Globus pallidus (tissue), 1 donor: Measurements from ENCODE around the gene LMAN2.
"Not testable (repeated sequence)": the region's sequence is repeated elsewhere in the genome, so short reads cannot be mapped to it uniquely, and the experiment has no call there.

Experiments used
- DNase-seq: peaks from one replicate; pipeline ENCODE4 v3.0.0-alpha.2; 2015; ENCODE audit warnings: low spot score

Gene LMAN2

DNA sequence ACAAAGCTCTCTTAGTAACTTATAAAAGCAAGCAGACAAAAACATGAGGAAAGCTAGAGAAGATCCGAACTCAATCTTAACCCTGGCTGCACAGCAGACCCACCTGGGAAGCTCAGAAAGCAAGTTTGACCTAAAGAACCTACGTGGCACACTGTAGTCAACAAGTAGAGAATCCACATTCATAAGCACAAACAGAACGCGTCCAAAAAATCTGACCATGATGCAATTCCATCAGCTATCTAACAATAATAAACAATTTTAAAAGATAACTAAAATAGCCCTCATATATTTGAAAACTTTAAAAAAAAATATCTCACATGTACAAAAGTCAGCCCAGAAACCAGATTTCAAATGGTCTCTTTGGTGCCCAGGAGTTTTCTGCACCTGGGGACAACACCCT is 4.6 kb downstream of the LMAN2 start:
- no peak for DNase-seq

DNA sequence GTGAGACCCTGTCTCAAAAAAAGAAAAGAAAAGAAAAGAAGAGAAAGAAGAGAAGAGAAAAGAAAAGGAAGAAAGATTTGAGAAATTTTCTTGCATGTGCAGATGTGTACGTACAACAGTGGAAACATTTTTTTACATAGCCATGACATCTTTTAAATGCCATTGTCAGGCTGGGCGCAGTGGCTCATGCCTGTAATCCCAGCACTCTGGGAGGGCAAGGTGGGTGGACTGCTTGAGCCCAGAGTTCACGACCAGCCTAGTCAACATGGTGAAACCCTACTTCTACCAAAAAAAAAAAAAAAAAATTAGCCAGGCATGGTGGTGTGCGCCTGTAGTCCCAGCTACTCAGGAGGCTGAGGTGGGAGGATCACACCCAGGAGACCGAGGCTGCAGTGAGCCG is 6.6 kb downstream of the LMAN2 start:
- no peak for DNase-seq

DNA sequence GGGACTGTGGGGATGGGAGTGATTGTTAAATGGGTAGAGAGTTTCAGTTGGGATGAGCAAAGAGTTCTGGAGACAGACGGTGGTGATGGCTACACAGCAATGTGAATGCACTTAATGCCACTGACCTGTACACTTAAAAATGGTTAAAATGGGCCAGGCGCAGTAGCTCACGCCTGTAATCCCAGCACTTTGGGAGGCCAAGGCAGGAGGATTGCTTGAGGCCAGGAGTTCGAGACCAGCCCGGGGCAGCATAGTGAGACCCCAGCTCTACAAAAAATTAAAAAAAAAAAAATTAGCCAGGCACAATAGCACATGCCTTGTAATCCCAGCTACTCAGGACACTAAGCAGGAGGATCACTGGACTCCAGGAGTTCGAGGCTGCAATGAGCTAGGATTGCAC is 7.7 kb downstream of the LMAN2 start:
- no peak for DNase-seq

DNA sequence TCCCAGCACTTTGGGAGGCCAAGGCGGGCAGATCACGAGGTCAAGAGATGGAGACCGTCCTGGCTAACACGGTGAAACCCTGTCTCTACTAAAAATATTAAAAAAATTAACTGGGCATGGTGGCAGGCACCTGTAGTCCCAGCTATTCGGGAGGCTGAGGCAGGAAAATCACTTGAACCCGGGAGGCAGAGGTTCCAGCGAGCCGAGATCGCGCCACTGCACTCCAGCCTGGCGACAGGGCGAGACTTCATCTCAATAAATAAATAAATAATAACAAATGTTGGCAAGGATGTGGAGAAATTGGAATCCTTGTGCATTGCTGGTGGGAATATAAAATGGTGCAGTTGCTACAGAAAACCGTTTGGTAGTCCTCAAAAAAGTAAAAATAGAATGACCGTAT is 8.5 kb downstream of the LMAN2 start:
- not testable (repeated sequence) for DNase-seq

DNA sequence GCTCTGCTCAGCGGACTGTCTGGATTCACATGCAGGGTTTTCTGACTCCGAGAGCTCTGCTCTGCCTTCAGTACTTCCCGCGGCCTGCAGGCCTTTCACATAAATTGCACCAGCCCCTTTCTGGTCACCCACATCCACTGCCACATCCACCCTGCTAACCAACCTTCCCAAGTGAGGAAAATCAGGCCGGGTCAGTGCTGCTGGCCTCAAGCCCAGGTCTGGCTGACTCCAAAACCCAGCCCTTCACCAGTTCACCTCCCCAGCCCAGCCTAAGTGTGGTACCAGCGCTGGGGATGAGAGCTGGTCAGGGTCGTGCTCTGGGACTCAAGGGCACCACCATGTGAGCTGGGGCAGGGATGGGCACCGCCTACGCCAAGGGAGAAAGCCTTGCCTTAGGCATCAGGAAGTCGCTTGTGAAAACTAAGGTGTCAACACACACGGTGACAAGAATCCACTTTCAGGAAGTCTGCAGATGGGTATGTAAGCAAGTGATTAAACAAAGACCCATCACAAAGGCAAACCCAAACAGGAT is 12.3 kb downstream of the LMAN2 start:
- no peak for DNase-seq

DNA sequence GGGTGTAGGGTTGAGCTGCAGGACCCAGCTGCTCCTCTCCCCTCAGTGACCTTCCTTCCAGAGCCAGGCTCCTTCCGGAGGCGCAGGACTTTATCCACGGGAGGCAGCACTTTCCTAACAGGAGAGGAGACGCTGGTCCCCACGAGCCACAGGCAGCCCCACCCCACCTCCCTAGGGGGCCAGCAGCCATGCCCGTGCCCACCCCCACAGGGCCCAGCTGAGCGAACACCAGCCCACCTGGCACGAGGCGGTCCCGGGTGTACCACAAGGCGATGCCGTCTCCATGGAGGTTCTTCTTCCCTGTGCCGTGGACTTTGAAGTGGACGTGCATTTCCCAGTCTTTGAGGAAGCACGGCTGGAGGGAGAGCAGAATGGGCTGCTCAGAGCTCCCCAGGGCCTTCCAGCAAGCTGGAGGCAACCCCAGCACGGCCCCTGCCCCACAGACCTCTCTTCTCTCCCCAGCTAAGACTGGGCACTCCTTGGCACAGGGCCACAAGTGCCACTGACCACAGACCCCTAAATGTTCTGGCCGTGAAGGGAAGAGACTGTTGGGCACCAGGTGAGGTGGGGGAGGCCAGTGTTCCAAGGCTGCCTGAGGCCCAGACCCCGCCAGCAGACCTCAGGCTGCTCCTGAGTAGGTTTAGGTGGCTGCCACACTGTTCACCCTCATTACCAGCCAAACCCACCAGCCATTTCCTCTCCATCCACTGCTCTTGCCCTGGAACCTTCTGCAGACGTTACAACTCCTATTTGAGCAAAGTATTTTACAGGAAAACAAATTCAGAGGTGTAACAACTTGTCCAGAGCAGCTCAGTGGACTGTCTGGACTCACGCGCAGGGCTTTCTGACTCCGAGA is 13.0 kb downstream of the LMAN2 start:
- no peak for DNase-seq

DNA sequence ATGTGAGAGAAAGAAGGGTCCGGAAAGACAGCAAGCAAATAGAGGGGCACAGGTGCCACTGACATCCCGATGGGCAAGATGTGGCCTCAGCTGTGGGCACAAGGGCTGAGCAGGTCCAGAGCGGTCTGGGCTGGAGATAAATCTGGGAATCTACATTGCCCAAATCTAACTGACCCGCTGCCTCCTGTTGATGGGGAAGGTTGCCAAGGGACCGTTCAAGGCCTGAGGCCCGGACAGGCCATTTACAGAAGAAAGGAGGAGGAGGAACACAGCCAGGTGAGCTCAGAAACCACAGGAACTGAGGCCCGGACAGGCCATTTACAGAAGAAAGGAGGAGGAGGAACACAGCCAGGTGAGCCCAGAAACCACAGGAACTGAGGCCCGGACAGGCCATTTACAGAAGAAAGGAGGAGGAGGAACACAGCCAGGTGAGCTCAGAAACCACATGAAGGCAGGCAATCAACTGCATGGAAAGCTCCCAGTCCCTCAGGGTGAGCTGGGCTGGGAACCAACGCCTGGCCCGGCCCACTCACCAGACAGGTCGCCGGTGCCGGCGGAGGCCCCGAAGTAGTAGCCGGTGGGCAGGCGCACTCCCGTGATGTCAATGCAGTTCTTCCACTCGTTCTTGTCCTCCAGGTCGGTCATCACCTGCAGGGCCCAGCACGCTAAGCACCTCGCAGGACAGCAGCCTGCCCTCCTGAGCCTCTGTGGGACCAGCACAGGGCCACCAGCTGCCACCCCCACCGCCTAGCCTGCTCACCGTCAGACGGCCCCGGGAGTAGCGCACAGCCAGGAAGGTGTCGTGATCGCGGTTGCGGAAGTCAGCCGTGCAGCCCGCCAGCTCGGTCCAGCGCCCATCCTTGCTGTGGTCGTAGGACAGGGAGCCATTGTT is 14.6 kb downstream of the LMAN2 start:
- DNase-seq = no peak

DNA sequence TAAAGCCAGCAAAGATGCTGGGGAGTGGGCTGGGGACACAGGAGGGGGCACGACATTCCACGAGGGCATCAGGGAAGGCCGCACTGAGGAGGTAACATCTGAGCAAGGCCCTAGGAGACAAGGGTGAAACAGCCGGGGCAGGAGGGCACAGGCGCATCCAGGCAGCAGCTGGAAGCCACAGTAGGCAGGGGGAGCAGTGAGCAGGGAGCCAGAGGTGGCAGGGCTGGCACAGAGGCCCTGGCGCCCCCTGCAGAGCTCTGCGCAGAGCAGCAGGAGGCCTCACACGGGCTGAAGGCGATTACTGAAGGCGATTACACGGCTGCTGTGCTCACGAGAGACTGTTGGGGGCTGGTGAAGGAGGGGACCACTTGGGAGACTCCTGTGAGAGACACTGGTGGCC is 15.4 kb downstream of the LMAN2 start:
- no peak for DNase-seq

DNA sequence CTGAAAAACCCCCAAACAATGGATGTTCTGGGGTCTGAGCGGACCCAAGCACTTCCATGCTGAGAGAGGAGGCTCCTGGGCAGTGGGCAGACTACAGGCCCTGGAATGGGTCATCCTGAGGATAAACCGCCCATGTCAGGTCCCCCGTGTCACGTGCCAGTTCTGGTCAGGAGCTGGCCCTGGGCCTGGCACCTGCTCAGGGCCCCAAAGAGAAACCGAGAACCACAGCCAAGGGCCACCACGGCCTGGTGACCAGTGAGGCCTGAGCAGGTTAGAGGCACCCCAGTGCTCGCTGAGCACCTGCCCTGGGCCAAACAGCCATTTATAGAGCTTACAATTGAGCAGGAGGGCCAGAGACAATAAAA is 15.8 kb downstream of the LMAN2 start:
- DNase-seq = no peak

DNA sequence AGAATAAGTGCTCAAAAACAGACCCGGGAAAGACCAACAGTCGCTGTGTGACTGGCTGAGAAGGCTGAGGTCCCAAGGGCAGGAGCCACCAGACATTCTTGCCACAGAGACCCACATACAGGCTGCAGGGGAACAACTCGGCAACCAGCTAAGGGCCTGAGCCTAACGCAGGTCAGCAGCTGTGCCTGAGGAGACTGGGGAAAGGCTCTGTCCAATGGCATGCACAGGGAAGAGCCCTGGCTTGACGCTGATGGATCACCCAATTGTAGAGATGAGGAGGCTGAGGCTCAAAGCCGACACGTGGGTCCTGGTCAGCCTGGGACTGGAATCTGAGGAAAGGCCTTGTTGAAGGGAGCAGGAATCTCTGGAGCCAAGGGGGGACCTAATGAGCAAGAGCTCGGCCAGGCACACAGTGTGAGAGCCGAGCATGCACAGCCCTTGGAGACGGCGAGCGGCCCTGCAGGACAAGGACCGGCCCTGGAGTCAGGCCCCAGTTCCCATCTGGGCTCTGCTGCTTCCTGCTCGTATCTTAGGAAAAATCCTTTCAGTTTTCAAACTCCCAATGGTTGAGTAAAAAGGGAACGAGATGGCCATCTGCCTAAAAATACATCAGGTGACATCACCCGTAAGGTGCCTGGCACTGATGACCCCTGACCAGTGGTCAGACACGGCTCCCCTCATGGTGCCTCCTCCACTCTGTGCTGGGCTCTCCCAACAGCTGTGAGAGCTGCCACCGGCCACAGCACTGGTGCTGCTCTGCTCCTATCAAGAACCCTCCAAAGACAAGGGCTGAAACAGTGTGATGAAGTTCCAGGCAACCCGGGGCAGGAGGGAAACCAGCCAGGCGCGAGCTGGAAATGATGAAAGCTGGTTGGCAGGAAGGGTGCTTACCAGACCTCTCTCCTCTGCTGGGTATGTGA is 16.4 kb downstream of the LMAN2 start:
- DNase-seq = no peak

DNA sequence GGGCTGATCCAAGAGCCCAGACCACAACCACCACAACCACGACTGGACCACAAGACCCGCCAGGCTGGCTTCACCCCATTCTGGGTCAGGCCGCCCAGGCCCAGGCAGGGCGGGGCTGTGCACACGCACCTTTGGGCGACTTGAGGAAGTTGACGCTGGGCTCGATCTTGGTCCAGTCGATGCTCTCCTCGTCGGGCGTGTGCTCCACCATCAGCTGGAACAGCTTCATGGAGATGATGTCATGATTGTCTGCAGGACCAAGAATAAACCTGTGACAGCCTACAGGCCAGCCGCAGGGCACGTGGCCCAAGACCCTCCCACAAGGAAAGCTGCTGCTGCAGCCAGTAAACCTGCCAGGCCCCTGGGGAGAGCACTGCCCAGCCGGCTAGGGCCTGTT is 17.3 kb downstream of the LMAN2 start:
- DNase-seq = no peak

DNA sequence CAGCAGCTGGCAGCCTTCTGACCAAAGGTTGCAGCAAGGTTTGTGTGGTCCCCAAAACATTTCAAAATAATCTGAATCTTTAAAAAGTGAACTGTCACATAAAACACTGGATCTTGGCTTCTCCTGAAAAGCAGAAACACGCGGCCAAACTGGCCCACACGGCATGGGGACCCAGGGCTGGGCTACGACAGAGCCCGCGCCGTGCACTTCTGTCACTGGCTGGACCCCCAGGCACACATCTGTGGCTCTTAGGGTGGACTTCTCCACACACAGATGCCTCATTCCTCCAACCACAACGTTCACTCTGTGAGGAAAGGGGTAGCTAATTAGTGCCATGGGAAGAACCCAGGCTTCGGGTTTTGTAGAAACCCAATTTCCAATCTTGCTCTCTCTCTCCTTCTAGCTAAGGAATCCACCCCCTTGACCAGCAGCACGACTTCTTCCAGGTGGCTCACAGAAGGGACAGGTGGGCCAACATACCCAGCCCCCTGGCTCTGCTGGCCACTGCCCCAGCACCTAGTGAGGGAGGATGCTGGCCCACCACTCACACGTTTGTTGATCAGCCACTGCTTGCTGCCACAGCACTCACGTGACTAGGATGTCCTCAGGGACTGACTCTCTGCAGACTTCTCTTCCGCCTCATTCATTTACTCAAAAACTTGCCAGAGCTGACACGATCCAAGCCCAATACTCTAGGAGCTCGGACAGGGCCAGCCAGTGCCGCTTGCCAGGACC is 17.9 kb downstream of the LMAN2 start:
- no peak for DNase-seq

DNA sequence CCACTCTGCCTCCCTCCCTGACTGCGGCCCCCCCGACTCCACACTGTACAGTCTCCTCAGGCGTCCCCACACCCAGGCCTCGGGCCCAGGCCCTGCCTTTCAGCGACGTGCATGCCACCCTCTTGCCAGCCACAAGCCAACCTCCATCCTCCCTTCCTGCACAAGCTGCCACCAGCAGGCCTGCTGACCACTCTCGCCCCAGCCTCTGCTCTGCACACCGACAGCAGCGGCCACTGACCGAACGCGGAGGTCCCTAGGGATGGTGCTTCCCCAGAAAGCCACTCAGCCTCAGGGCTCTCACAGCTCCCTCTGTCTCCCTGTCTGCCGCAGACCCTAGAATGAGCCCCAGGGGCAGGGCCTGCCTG is 18.6 kb downstream of the LMAN2 start:
- no peak for DNase-seq

DNA sequence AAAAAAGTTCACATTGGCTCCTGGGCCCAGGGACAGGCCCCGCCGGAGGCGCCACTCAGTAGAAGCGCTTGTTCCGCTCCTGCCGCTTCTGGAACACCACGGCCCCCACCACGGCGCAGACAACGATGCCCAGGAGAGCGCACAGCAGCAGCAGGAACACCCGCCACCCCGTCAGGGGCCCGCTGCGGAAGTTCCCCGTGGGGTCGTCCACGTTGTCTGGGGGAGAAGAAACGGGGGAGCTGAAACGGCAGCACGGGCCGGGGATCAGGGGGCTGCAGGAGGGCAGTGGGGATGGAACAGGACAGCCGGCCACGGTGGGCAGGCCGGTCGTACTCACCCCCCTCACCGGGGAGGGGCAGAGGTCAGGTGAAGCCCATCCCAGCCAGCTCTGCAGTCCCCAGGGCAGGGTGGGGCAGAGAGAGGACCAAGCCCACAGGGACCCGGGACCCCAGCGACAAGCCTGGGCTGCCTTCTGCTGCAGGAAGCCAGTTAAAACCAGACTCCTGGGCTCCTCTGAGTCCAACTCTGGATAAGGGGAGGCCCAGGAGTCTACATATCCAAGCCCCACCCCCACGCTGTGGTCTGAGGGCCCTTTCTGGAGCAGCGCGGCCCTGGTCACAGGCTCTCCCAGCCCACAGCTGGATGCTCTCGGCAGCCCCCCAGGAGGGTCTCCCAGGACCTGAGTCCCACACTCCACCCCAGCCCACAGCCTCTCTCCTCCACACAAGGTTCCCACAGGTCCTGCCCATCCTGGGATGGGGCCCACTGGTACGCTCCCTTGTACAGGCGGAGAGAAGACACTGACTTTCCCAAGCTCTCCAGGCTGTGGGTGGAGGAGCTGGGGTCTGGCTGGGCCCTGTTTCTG is 19.2 kb downstream of the LMAN2 start:
- no peak for DNase-seq

DNA sequence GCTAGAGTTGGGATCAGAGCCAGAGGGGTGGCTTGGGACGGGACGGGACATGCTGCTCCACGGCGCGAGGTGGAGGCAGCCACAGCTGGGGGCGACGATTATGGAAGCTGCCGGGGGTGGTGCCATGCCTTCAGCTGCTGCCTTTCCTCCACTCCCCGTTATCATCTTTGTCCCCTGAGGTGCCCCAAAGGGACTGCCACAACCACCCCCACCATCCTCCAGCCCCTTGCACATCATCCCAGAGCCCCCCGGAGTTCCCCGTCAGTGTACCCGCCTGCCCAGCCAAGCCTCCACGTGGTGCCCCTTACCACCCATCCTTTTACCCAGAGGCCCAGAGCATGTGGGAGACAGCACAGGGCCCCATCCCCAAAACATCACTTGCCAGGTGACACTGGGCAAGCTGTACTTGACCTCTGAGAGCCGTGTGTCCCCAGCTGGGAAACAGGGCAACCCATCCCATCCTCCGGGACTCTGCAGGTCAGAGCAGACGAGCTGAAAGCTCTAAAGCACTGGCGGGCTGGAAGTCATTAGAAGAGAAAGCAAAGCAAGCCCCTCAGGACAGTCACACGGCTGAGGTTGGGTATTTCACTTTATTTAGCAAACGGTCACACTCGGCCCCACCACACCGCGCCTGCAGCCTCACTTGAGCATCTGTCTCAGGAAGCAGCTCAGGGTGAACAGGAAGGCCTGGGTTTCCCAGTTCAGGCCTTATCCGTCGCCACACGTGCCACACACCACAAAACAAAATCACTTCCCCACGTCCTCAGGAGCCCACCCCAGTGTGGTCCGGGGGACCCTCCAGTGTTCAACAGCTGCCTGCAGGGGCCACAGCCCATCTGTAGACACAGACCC is 20.3 kb downstream of the LMAN2 start:
- DNase-seq = no peak

DNA sequence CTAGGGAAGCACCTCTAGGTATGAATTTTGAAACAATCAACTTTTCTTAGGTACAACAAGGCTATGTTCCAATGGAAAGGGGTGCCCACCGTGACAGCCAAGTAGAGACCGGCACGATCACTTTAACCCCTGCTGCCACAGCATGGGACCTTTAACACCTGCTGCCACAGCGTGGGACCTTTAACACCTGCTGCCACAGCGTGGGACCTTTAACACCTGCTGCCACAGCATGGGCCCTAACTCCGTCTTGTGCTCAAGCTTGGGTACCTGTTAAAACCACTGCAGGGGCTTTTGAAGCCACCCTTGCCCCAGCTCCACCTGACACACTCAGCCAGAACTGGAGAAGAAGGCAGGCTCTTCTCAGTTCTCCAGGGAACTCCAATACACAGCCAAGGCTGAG is 21.6 kb downstream of the LMAN2 start:
- no peak for DNase-seq

DNA sequence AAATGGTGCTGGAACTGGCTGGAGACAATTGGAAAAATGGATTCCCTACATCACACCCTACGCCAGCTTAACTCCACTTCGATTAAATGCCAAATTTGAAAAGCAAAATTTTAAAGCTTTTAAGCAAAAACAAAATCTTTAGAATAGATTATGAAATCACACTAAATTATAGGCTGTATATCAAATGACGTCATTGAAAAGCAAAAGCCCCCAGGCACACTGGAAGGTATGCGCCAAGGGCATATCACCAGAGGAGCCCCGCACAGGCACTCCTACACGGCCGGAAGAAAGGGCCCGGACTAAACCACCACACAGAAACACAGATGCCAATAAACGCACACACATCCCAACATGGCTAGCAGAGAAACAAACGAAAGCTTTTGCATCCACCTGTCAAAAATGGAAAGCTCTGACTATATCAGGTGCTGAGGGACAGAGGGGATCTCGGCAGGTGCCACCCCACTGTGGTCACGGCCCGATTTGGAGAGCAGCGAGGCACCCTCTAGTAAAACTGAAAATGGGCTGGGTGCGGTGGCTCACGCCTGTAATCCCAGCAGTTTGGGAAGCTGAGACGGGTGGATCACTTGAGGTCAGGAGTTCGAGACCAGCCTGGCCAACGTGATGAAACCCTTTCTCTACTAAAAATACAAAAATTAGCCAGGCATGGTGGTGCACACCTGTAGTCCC is 22.8 kb downstream of the LMAN2 start:
- DNase-seq = no peak
